Activated CD4-positive, alpha-beta T cell treated with anti-CD3 and anti-CD28 coated beads, Interleukin-2, amount 50 U/mL, for 1 hour (primary cell): ENCODE measurements around the gene NPHP4.

Experiments used
- DNase-seq: peaks from one replicate; pipeline ENCODE4 v3.0.0-alpha.2; 2020

Gene NPHP4

DNA sequence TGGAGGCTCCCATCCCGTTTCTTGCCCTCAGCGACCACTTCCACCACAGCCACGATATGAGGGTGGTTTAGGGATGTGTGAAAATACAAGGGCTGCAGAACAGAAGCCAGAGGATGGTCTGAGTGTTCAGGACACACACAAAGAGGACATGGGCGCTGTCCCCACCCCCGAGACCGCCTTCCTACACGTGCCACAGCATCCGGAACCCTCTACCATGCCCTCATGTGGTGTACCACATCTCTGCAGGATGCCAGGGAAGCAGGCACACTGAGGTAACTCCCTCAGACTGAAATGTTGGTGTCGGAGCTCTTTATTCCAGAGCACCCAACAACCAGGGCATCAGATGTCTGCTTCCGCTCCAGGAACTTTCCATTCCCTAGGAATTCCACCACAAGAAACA, 23.1 kb downstream of the NPHP4 start:
- no peak for DNase-seq

DNA sequence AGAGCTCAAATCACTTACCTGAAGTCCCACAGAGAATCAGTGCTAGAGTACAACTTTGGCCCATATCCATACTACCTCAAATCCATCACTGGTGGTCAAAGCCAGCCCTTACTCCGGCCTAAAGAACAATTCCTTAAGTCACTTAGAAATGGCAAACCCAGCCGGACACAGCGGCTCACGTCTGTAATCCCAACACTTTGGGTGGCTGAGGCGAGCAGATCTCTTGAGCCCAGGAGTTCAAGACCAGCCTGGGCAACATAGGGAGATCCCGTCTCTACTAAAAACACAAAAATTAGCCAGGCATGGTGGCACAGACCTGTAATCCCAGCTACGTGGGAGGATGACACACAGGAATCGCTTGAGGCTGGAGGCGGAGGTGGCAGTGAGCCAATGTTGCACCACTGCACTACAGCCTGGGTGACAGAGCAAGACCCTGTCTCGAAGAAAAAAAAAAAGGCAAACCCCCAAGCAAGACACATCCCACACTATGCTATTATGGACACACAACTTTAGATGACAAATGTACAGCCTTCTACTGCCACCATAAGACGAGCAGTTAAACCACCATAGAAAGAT, 24.0 kb downstream of the NPHP4 start:
- DNase-seq, result no peak

DNA sequence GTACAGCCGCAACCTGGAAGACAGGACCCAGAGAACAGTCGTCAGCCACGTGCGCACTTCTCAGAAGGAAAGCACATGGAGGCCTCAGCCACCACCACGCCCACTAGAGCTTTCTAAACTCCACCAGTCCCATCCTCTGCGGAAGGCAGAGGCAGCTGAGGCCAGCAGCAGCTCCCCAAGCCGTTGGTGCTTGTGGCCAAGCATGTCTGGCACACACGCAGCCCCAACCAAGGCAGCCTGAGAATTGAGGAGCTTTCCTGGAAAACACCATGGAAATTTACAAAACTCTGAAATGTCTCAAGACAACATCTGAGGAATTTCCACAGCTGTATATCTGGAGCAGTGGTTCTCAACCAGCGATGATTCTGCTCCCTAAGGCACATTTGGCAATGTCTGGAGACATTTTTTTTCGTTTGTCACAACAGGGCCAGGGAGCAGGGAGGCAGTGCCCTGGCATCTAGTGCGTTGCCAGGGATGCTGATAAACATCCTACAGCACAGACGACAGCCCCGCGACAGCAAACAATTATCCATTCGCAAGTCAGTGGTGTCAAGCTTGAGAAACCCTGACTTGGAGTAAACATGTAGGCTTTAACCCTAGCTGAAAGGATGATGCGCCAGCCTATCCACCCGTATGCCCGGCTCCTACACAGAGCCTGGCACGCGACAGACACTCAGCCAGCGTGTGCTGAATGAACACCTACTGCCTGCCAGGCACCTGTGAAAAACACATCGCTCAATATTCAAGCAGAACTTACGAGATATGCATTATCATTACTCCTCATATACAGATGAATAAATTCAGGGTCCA, 24.7 kb downstream of the NPHP4 start:
- DNase-seq, result no peak

DNA sequence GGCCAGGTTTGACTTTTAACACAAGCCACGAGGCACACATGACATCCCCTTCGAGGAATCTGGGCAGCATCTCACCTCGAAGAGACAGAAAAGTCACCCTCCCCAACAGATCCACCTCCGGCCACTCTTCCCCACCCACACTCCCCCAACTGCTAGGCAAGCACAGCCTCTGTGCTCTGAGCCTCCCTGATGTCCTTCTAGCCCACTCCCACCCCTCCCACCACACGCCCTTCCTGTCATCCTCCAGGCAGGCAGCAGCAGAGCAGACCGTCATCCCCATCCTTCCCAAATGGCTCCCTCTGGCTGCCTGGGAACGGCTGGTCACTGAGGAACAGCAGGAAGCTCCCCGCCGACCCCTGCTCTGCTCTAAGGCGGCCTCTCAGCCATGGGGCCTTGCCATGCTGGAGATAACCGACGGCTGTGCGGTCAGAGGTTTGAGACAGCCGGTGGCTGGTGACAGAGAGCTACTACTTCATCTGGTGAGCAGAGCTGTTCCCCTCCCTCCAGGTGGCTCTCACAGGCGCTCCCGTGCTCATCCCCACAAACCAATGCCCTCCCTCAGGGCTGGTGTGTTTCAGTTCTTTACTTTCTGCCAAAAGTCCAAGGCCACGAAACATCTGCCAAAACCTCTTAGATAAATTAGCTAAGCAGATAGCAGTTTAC, 25.6 kb downstream of the NPHP4 start:
- DNase-seq, result no peak

DNA sequence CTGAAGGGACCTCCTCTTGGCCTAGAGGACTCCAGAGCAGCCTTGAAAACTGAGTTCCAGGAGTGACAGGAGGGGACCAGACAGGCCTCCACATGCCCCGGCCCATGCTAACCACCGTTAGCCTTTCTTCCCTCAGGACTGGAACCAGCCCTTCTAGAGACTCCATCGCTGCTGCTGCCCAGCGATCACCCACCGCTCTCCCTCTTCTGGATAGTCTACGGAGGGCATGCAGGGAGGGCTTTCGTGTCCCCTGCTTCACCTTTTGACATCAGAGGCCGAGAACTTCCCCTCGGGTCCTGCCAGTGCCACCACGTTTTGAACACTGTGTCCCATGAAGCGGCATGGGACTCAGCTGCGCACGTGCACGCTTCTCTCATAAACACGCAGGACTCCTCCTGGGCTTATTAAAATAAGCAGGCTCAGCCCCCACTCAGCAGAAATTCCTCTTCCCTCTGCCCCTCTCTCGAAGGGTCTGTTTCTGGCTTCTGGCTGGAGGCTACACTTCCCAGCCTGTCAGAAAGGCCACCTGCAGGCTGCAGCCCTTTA, 26.6 kb downstream of the NPHP4 start:
- DNase-seq, result no peak

DNA sequence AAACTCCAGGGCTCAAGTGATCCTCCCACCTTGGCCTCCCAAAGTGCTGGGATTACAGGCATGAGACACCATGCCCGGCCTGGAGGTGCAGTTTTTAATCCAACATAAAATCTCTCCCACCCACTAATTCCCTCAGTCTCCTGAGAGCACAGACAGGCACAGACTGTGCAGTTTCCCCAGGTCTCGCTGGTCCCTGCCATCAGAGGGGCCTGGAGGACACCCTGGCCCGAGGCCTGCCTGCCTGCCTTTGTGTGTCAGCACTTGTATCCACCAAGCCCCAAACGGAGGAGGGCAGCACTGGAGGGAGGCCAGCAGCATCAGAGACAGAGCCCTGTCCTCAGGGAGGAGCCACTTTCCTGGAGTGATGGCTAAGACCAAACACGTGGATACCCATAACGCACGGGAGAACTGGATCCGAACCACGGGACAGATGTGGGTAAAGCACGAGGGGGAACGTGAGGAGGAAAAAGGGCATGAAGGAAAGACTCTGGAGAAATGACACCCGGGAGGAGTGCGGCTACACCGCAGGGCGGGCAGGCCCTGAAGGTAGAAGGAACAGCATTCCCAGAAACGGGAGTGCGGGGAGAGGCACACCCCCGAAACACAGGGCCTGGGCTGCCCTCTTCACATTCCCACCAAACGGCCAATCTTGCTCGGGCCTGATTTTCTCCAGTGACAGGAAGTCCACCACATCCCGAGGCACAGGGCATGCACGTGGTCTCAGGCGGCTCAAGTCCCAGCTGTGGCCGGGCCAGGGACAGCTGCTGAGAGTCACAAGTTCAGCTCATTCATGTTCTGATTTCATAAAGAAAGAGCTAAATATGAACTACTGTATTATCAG, 29.7 kb downstream of the NPHP4 start:
- DNase-seq, result no peak

DNA sequence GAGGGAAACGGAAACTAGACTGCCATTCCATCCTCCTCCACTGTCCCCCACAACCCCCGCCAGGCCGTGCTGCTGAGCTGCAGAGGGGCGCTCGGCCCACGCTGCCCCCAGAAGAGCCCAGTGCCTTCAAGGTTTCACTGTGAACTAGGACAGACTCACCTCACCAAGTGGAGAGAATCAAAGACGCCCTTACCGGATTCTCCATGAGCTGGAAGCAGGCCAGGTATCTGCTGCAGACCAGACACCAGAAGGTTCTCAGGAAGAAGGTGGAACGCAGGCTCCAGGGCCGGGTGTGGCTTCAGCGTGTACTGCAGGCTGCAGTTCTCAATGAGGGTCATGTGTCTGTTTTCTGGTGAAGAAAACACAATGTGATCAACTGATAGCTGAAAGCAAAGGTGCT, 30.6 kb downstream of the NPHP4 start:
- DNase-seq, result no peak

DNA sequence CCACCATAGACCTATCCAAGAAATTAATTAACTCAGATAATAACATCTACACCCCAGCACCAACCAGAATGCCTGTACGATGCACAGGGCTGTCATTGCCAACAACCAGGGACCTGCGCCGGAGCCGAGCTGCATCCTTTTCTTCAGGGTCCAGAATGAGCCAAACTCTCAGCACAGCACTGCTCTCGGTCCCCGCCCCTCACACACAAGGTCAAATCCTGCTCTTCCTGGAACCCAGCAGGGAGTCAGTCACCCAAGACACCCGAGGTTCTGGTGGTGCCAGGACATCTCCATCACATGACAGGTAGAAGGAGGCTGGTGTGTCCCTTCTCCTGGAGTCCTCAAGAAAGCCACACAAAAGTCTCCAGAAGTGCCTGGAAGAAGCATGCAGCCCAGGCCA, 31.9 kb downstream of the NPHP4 start:
- no peak for DNase-seq

DNA sequence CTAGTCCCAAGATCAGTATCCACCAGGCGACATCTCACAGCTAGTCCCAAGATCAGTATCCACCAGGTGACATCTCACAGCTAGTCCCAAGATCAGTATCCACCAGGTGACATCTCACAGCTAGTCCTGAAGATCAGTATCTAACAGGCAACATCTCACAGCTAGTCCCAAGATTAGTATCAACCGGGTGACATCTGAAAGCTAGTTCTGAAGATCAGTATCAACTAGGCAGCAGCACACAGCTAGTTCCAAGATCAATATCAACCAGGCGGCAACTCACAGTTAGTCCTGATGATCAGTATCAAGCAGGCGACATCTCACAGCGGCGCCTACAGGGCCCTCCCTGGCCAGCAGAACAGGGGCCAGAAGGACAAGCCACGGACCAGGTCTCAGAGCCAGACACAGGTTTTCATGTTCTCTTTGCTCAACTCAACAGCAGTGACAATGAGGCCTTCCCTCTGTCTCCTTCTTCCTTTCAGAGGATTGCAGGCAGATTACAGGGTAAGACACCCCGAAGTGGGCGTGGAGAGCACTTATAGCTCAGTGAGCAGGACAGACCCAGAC, 32.5 kb downstream of the NPHP4 start:
- no peak for DNase-seq

DNA sequence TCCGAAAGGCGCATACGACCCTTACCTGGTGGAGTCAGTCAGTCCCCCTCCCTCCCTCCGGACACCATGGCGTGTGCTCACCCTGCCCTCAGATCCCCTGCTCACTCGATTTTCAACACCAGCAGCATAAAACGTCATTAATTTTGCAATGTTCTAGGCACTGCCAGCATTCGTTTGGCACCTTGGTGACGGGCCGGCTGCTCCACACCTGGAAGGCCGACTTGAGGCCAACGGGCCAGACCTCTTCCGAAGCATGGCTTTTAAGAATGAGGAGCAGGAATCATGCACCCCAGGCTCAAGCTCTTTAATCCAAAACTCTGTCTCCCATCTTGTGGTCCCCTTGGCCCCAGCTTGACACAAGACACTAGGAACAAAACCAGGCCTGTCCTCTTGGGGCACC, 33.1 kb downstream of the NPHP4 start:
- no peak for DNase-seq

DNA sequence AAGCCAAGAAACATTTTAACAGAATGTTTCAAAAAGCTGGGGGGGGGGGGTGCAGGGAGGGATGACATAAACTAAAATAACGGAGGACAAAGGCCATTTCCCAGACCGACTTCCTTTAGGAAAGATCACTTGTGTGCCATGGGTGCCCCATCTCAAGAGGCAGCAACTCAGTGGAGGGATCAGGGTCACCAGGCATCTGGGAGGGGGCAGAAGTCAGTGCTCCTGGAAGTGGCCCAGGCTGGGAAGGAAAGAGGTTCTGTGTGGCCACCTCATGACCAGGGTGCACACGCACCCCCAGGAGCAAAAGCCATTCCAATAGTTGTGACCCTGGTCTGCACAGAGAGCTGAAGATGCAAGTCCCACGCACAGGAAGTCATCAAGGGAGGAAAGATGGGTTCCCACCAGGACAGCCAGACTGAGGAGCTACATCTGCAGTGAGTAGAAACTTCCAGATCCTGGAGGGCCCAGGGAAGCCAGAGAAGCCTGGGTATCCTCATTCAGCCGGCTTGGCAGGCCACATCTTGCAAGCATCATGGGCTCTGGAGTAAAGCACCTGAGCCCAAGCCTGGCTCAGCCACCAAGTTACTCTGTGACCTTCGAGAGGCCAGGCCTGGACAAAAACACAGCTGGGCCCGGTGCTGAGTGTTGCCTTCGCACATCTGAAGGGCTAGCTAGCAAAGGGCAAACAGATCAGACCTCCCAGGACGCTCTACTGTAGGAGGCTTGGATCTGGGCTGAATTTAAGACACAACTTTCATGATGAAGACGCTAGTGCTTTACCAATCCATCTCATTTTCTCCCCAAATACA, 36.0 kb downstream of the NPHP4 start:
- no peak for DNase-seq

DNA sequence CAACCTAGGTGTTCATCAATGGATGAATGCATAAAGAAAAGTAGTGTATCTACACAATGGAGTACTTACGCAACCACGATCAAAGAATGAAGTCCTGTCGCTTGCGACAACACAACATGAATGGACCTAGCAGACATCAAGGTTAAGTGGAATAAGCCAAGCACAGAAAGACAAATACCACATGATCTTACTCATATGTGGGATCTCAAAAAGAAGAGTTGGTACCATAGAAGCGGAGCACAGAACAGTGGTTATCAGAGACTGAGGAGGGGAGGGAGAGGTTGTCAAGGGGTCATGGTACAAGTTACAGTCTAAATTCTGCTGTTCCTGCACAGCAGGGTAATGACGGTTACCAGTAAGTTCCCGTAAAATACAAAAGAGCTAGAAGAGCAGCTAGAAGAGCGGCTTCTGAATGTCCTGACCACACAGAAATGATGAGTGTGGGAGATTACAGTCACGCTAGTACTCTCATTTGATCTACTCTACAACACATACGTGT, 36.7 kb downstream of the NPHP4 start:
- no peak for DNase-seq

DNA sequence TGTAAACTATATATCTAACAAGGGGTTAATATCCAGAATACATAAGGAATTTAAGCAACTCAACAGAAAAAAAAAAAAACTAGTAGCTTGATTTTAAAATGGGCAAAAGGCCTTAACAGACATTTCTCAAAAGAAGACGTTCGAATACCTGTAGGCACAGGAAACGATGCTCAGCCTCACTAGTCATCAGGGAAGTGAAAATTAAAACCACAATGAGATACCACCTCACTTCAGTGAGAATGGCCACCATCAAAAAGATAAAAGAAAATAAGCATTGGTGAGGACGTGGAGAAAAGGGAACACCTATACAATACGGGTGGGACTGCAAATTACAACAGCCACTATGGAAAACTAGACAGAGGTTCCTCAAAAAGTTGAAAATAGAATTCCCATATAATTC, 37.3 kb downstream of the NPHP4 start:
- DNase-seq, result no peak

DNA sequence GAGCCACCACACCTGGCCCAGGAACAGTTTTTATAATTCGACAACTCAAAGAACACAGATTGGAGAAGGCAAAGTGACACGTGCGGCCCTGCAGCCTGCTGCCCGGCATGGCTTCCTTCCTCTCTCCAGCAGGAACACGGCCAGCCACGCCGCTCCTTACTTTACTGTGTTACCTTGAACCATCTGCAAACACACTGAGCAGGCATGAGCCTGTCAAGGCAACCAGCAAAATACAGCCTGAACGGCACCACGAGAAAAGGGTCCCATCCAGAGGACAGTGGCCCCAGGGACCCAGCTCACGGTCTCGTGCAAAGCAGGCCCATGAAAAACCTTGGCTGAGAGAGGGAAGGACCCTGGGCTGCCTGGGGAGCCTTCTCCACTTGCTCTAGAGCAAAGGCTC, 38.8 kb downstream of the NPHP4 start:
- no peak for DNase-seq

DNA sequence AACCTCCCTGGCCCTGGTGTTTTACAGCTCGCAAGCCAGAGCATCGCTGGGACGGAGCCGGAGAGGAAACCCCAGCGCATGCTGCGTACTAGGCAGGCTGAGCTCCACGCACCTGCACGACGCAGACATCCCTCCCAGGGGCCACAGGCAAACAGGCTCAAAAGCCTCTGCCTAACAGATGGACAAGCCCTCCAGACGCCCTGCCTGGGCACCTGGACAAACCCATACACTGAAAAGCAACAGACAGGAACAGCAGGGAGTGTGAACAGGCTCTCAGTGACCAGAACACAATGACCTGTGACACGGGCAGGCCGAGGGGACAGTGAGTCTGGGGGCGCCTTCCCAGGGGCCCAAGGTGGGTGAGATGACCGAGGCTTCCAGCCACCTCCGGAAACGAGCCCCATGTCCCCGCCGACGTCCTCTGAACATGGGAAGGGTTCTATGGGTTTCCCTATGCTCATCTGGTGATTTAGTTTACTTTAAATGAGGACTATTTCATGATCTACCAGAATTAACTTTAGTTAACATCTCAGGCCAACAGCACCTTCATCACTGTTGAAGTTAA, 40.3 kb downstream of the NPHP4 start:
- DNase-seq, result no peak

DNA sequence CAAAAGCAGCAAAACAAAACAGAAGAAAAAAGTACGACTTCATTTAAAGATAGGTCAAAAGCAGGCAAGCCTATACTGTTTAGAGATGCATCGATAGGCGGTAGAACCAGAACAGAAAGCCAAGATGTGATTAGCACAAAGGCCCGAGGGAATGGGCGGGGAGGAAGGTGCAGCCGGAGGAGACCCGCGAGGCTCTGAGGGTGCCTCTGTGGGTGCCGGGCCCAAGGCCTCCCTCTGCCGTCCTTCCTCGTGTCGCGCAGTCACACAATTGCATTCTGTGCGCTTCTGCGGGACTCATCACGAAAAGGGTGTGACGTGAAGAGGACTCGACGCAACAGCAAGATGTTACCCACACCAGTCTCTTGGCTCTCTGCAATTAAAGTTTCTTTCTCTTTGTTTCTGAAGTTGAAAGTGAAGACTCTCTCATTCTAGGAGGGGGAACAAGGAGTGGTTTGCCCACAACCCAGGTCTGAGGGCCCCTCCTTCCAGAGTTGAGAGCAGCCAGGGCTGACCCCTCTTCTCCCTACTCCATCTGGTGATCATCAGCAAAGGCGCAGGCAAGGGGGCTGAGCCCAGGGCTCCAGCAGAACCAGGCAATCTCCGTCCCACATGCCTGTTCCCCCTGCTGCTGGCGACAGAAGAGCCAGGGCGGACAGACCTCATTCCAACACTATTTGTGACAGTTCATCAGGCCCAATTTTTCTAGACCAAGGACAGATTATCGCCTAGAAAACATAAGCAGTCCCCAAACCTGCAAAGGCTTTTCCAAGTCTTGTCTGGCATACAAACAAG, 41.0 kb downstream of the NPHP4 start:
- DNase-seq, result no peak

DNA sequence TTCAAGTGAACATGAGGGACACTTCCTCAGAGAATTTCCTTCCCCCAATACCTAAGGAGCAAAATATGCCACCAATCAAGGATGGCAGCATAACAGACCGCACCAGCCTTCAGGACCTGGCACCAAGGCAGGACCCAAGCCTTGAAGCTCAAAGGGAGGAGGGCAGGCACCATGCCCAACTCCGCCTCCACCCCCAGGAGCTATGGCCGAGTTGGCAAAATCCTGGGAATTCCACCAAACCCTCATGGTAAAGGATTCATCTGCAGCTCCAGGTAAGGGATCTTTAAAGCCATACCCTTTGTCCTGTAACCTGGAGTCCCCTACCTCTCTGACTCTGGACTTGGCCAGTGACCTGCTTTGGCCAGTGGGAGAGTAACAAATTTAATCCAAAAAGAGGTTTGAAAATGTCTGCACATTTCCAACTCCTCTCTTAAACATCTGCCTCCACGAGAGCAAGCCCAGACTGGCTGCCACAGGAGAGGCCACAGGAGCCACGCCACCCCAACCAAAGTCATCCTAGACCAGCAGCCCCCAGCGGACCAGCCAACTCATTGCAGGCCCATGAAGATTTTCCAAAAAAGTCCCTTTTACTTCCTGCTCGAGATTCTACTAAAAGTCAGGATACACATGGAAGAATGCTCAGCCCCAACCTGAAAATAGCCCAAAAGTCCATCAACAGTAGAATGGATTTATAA, 41.9 kb downstream of the NPHP4 start:
- no peak for DNase-seq

DNA sequence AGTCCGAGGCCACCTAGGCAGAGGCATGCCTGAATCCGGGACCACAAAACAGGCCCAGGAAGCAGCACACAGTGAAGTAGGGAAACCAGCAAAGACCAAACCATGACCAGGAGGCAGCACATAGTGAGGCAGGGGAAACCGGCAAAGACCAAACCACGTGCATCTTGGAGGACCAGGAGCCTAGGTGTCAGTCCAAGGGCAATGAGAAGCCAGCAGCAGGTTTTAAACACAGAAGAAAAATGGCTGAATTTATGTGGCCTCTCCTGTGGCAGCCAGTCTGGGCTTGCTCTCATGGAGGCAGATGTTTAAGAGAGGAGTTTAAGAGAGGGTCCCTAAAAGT, 42.5 kb downstream of the NPHP4 start:
- DNase-seq, result no peak

DNA sequence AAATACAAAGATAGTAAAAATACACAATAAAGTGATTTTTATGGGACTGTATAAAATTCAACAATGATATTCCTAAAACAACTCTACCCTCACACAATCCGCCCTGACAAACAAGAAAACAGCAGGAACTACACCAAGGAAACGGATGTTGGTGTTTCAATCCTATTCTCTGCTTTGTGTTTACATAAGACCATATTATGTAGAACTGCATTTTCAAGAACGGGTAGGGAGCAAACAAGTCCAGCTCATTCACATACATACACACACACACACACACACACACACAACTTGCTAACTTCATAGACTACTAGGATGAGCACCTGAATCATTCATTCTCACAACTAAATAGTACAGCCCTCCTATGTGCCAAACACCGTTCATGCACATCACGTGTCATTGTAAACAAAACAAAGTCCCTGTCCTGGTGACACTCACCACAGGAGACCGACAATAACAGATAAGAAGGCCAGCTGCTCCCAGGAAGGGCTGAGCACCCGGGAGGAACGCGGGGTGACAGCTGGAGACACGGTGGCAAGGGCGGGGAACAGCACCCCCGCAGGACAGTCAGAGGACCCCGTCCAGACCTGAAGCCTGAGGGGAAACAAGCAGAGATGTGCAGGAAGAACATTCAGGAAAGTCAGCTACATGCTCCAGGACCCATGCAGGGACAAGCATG, 43.0 kb downstream of the NPHP4 start:
- DNase-seq, result no peak

DNA sequence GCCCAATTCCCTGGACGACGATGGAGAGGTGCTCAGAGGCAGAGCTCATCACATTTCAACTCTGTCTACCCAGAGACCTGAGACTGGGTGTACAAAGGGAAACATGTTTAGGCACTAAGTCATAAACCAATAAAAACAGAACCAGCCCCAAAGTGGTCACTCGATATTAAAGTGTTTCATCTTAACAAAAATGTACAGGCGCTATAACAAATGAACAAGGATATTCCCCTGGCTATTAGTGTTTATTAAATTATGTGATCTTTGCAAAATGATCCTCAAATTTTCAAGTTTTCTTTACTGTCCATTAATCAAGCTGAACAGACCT, 43.6 kb downstream of the NPHP4 start:
- DNase-seq, result no peak
